GM23338 (cell line): ENCODE results near the gene RNF220. TPM values are rescaled to one million over a fixed set of nuclear protein-coding genes. Genes with fewer than 3 reads are reported as not detected.

Source experiments
- ATAC-seq: fragments of 200-7000 bp; cut with Tn5 transposase; 3 replicates; pipeline ENCODE4 v1.9.1; 2020
- DNase-seq: peaks from one replicate; pipeline ENCODE4 v3.0.0-alpha.2; 2015; ENCODE audit warnings: low spot score
- H2AFZ ChIP-seq: fragments of 200-600 bp; sonication (generic); 2 replicates; pipeline ENCODE4 v1.8.0; 2016; ENCODE audit warnings: antibody characterized with exemption, mild to moderate bottlenecking, moderate library complexity
- H3F3A ChIP-seq: fragments of 200-600 bp; sonication (generic); replicated peaks from 2 replicates; pipeline ENCODE4 v1.8.0; 2017; ENCODE audit warnings: antibody characterized with exemption, mixed run types, low read depth
- H3K27ac ChIP-seq: fragments of 200-600 bp; sonication (generic); 2 replicates; pipeline ENCODE4 v1.6.1; 2016; ENCODE audit warnings: low read depth
- H3K27me3 ChIP-seq: fragments of 200-600 bp; sonication (generic); 2 replicates; pipeline ENCODE4 v1.8.0; 2016; ENCODE audit warnings: mild to moderate bottlenecking, mixed run types, moderate library complexity; ENCODE audit not compliant: insufficient read depth
- H3K36me3 ChIP-seq: fragments of 200-600 bp; sonication (generic); 2 replicates; pipeline ENCODE4 v1.8.0; 2016; ENCODE audit warnings: mild to moderate bottlenecking; ENCODE audit not compliant: insufficient read depth
- H3K4me1 ChIP-seq: fragments of 200-600 bp; sonication (generic); 2 replicates; pipeline ENCODE4 v1.8.0; 2016; ENCODE audit warnings: mild to moderate bottlenecking, moderate library complexity; ENCODE audit not compliant: insufficient read depth
- H3K4me2 ChIP-seq: fragments of 200-600 bp; sonication (generic); 2 replicates; pipeline ENCODE4 v1.7.1; 2017; ENCODE audit warnings: mixed run types
- H3K4me3 ChIP-seq: fragments of 200-600 bp; sonication (generic); 2 replicates; pipeline ENCODE4 v1.6.1; 2016; ENCODE audit warnings: mixed run types
- H3K79me2 ChIP-seq: fragments of 200-600 bp; sonication (generic); replicated peaks from 2 replicates; pipeline ENCODE4 v1.8.0; 2017; ENCODE audit warnings: mild to moderate bottlenecking; ENCODE audit not compliant: insufficient read depth
- H3K9me2 ChIP-seq: fragments of 200-600 bp; sonication (generic); 2 replicates; pipeline ENCODE4 v1.8.0; 2017; ENCODE audit not compliant: insufficient read depth
- H4K20me1 ChIP-seq: fragments of 200-600 bp; sonication (generic); replicated peaks from 2 replicates; pipeline ENCODE4 v1.8.0; 2017; ENCODE audit warnings: mild to moderate bottlenecking; ENCODE audit not compliant: insufficient read depth
- H3K27ac Mint-ChIP-seq: 2 replicates; pipeline ENCODE4 v1.8.0; 2020; ENCODE audit warnings: inconsistent platforms, mild to moderate bottlenecking, moderate library complexity, mixed read lengths
- H3K27me3 Mint-ChIP-seq: 3 replicates; pipeline ENCODE4 v1.8.0; 2022; ENCODE audit warnings: low read depth, mild to moderate bottlenecking, moderate library complexity, mixed read lengths, inconsistent platforms; ENCODE audit not compliant: insufficient read depth, poor library complexity
- H3K36me3 Mint-ChIP-seq: 3 replicates; pipeline ENCODE4 v1.8.0; 2021; ENCODE audit warnings: low read depth, mild to moderate bottlenecking, inconsistent platforms, moderate library complexity, mixed read lengths
- H3K4me1 Mint-ChIP-seq: 3 replicates; pipeline ENCODE4 v1.8.0; 2020; ENCODE audit warnings: mild to moderate bottlenecking, inconsistent platforms, mixed read lengths
- H3K4me3 Mint-ChIP-seq: 3 replicates; pipeline ENCODE4 v1.8.0; 2021; ENCODE audit warnings: moderate library complexity, mild to moderate bottlenecking, inconsistent platforms, mixed read lengths
- H3K9me3 Mint-ChIP-seq: 3 replicates; pipeline ENCODE4 v1.8.0; 2020; ENCODE audit warnings: moderate library complexity, mild to moderate bottlenecking, inconsistent platforms, mixed read lengths
- CREB1 ChIP-seq: fragments of 250-450 bp; sonication (Bioruptor Pico); IDR thresholded peaks from 2 replicates; pipeline ENCODE4 v1.5.0; 2020; ENCODE audit warnings: low read depth, mild to moderate bottlenecking, moderate library complexity
- ETS1 ChIP-seq: IDR thresholded peaks from 2 replicates; pipeline ENCODE4 v1.6.1; 2016; ENCODE audit warnings: antibody characterized with exemption
- EZH2phosphoT487 ChIP-seq: fragments of 200-600 bp; sonication (generic); IDR thresholded peaks from one replicate; pipeline ENCODE4 v1.8.1; 2018; ENCODE audit warnings: antibody characterized with exemption; ENCODE audit not compliant: unreplicated experiment
- JUNB ChIP-seq: IDR thresholded peaks from one replicate; pipeline ENCODE4 v1.6.1; 2016; ENCODE audit warnings: antibody characterized with exemption; ENCODE audit not compliant: unreplicated experiment
- REST ChIP-seq: IDR thresholded peaks from one replicate; pipeline ENCODE4 v1.6.1; 2018; ENCODE audit warnings: antibody characterized with exemption; ENCODE audit not compliant: unreplicated experiment
- ZNF114 ChIP-seq: fragments of 250-450 bp; sonication (Bioruptor Pico); IDR thresholded peaks from 2 replicates; pipeline ENCODE4 v1.5.0; 2020; ENCODE audit warnings: mild to moderate bottlenecking, moderate library complexity
- ZNF331 ChIP-seq: fragments of 250-450 bp; sonication (Bioruptor Pico); IDR thresholded peaks from 2 replicates; pipeline ENCODE4 v1.5.0; 2020; ENCODE audit warnings: low read depth, mild to moderate bottlenecking, moderate library complexity
- ZNF462 ChIP-seq: fragments of 250-450 bp; sonication (Bioruptor Pico); IDR thresholded peaks from 2 replicates; pipeline ENCODE4 v1.5.0; 2020; ENCODE audit warnings: mild to moderate bottlenecking, moderate library complexity
- polyA plus RNA-seq: library from polyadenylated mRNA; unstranded; fragments of >200 nt; fragmentation: Nextera tagmentation; extraction: Ambion mirVana; gene quantifications from 2 replicates; pipeline ENCODE4 v1.2.1, GENCODE V29; 2016
- total RNA-seq: library from RNA; depleted of rRNA; stranded (reverse); fragments of >200 nt; shearing (Covaris generic); gene quantifications from 2 replicates; pipeline ENCODE4 v1.2.3, GENCODE V29; 2014

RNF220 gene
- total and polyA plus RNA-seq, 2 experiments from 2014 or later = 72.8 to 168 TPM

GRCh38 chr1:44409757-44410156 lies 4.7 kb downstream of the RNF220 start (continued):
- TF ChIP-seq REST = no peak
- no peak for TF ChIP-seq ZNF331
- no peak for TF ChIP-seq CREB1 (CRISPR knock-in tag)
- no peak for TF ChIP-seq JUNB
- TF ChIP-seq EZH2phosphoT487 = no peak
- no peak for TF ChIP-seq ETS1

GRCh38 chr1:44411861-44412260 lies 6.8 kb downstream of the RNF220 start:
- H3K27me3 ChIP-seq = peaks cover 46% of the 10 kb centered on the region
- H3K9me2 ChIP-seq = no peaks in the 10 kb centered on the region
- peaks cover 46% of the 10 kb centered on the region for H4K20me1 ChIP-seq
- peaks cover 38% of the 10 kb centered on the region for H3K4me1 ChIP-seq
- peaks cover 3% of the 10 kb centered on the region; the same call in 1 of the 2 replicates for H3K36me3 ChIP-seq
- H3K4me3 ChIP-seq = no peak overlapping the region
- no peak overlapping the region for H3K4me3 Mint-ChIP-seq
- H3K27ac ChIP-seq = no peak overlapping the region
- peaks cover 9% of the 10 kb centered on the region for H3K36me3 Mint-ChIP-seq
- H3K4me1 Mint-ChIP-seq = peaks cover 25% of the 10 kb centered on the region
- no peak overlapping the region for H2AFZ ChIP-seq
- peaks cover 75% of the 10 kb centered on the region for H3K79me2 ChIP-seq
- H3K9me3 Mint-ChIP-seq = no peaks in the 10 kb centered on the region
- ATAC-seq (no peak), DNase-seq (no peak)
- H3K4me2 ChIP-seq = no peak overlapping the region
- peaks cover 8% of the 10 kb centered on the region for H3K27me3 Mint-ChIP-seq
- H3F3A ChIP-seq = peaks cover 9% of the 10 kb centered on the region; the same call in 1 of the 2 replicates
- no peak overlapping the region for H3K27ac Mint-ChIP-seq
- TF ChIP-seq REST (no peak), ZNF114 (no peak), ZNF462 (CRISPR knock-in tag) (no peak), EZH2phosphoT487 (no peak), CREB1 (CRISPR knock-in tag) (no peak)
